Muscle layer of duodenum (tissue), 2 donors: ENCODE measurements around the gene COA1.

Experiments
- H3K27ac ChIP-seq: one replicate; pipeline ENCODE4 v1.7.0; 2013; ENCODE audit warnings: mild to moderate bottlenecking, low read length
- H3K27me3 ChIP-seq: one replicate; pipeline ENCODE4 v1.7.0; 2013; ENCODE audit warnings: low read depth, mild to moderate bottlenecking, control low read depth, low read length
- H3K36me3 ChIP-seq, 2 donors: one replicate each; pipeline ENCODE4 v1.7.0; 2013; ENCODE audit warnings: low read length in 2 of 2, control low read depth in 1 of 2, mild to moderate bottlenecking in 1 of 2; ENCODE audit not compliant: insufficient read depth in 2 of 2, control insufficient read depth in 1 of 2
- H3K4me1 ChIP-seq, 2 donors: one replicate each; pipeline ENCODE4 v1.7.0; 2013; ENCODE audit warnings: low read length in 2 of 2, mild to moderate bottlenecking in 2 of 2, control low read depth in 1 of 2, moderate library complexity in 1 of 2; ENCODE audit not compliant: insufficient read depth in 2 of 2, control insufficient read depth in 1 of 2
- H3K4me3 ChIP-seq, 2 donors: one replicate each; pipeline ENCODE4 v1.7.0; 2013; ENCODE audit warnings: low read length in 2 of 2, low read depth in 1 of 2, mild to moderate bottlenecking in 1 of 2
- H3K9me3 ChIP-seq, 2 donors: one replicate each; pipeline ENCODE4 v1.7.0; 2013; ENCODE audit warnings: low read length in 2 of 2, control low read depth in 1 of 2, mild to moderate bottlenecking in 1 of 2; ENCODE audit not compliant: control insufficient read depth in 1 of 2
- donor health status: healthy.

Gene COA1

GRCh38 chr7:43756368-43757072, 27.2 kb upstream of the COA1 start:
- no peaks in the 10 kb centered on the region for H3K9me3 ChIP-seq
- H3K4me1 ChIP-seq, result peaks cover 3 to 7% of the 10 kb centered on the region in 2 donors
- H3K4me3 ChIP-seq, result no peak overlapping the region
- H3K27ac ChIP-seq, result no peak overlapping the region
- no peaks in the 10 kb centered on the region for H3K36me3 ChIP-seq
- H3K27me3 ChIP-seq, result no peaks in the 10 kb centered on the region

- peaks cover 0 to 3% of the 10 kb centered on the region in 2 donors for H3K4me1 ChIP-seq
- H3K27me3 ChIP-seq, result no peaks in the 10 kb centered on the region
These were observed 25.3 kb upstream of the COA1 start for GRCh38 chr7:43754596-43754995.

GRCh38 chr7:43753843-43754242, 24.5 kb upstream of the COA1 start:
- Histone ChIP-seq H3K4me1 (peaks cover 0 to 3% of the 10 kb centered on the region in 2 donors), H3K27me3 (no peaks in the 10 kb centered on the region), H3K4me3 (no peak overlapping the region), H3K9me3 (no peaks in the 10 kb centered on the region), H3K27ac (no peak overlapping the region), H3K36me3 (no peaks in the 10 kb centered on the region)

More at GRCh38 chr7:43754596-43754995, 25.3 kb upstream of the COA1 start:
- Histone ChIP-seq H3K9me3 (no peaks in the 10 kb centered on the region), H3K4me3 (no peak overlapping the region), H3K27ac (no peak overlapping the region), H3K36me3 (no peaks in the 10 kb centered on the region)

- Histone ChIP-seq H3K4me3 (no peak overlapping the region), H3K9me3 (no peaks in the 10 kb centered on the region), H3K36me3 (no peaks in the 10 kb centered on the region), H3K4me1 (peaks cover 0 to 3% of the 10 kb centered on the region in 2 donors), H3K27ac (no peak overlapping the region), H3K27me3 (no peaks in the 10 kb centered on the region)
These were observed 24.0 kb upstream of the COA1 start for GRCh38 chr7:43753271-43753810.

- Histone ChIP-seq H3K9me3 (no peaks in the 10 kb centered on the region), H3K4me1 (no peaks in the 10 kb centered on the region), H3K4me3 (no peak overlapping the region), H3K27me3 (no peaks in the 10 kb centered on the region), H3K27ac (no peak overlapping the region), H3K36me3 (no peaks in the 10 kb centered on the region)
These were observed 23.1 kb upstream of the COA1 start for GRCh38 chr7:43752411-43752810.

- Histone ChIP-seq H3K4me1 (no peaks in the 10 kb centered on the region), H3K27me3 (no peaks in the 10 kb centered on the region), H3K27ac (no peak overlapping the region), H3K4me3 (no peak overlapping the region), H3K9me3 (no peaks in the 10 kb centered on the region), H3K36me3 (no peaks in the 10 kb centered on the region)
These were observed 20.9 kb upstream of the COA1 start for GRCh38 chr7:43750016-43750887.

GRCh38 chr7:43749383-43749940, 20.1 kb upstream of the COA1 start:
- H3K4me1 ChIP-seq, result no peaks in the 10 kb centered on the region
- H3K36me3 ChIP-seq, result no peaks in the 10 kb centered on the region
- no peaks in the 10 kb centered on the region for H3K27me3 ChIP-seq
- H3K9me3 ChIP-seq, result no peaks in the 10 kb centered on the region
- H3K4me3 ChIP-seq, result no peak overlapping the region
- no peak overlapping the region for H3K27ac ChIP-seq

- Histone ChIP-seq H3K4me3 (no peak overlapping the region), H3K4me1 (no peaks in the 10 kb centered on the region), H3K27ac (no peak overlapping the region), H3K27me3 (no peaks in the 10 kb centered on the region), H3K9me3 (no peaks in the 10 kb centered on the region), H3K36me3 (no peaks in the 10 kb centered on the region)
These were observed 18.2 kb upstream of the COA1 start for GRCh38 chr7:43747328-43748105.

GRCh38 chr7:43742692-43743091, 13.4 kb upstream of the COA1 start:
- Histone ChIP-seq H3K4me1 (no peaks in the 10 kb centered on the region), H3K36me3 (no peaks in the 10 kb centered on the region), H3K27ac (no peak overlapping the region), H3K9me3 (no peaks in the 10 kb centered on the region), H3K27me3 (no peaks in the 10 kb centered on the region), H3K4me3 (no peak overlapping the region)

GRCh38 chr7:43737467-43738127, 8.3 kb upstream of the COA1 start:
- H3K36me3 ChIP-seq, result no peaks in the 10 kb centered on the region

More at GRCh38 chr7:43737467-43738127, 8.3 kb upstream of the COA1 start:
- no peaks in the 10 kb centered on the region for H3K27me3 ChIP-seq
- no peaks in the 10 kb centered on the region for H3K9me3 ChIP-seq
- no peak overlapping the region for H3K4me3 ChIP-seq
- no peak overlapping the region for H3K27ac ChIP-seq
- no peaks in the 10 kb centered on the region for H3K4me1 ChIP-seq
